HG03521 (cell line): Measurements from ENCODE around the gene PTGDR2.

Experiments
- ATAC-seq: cut with Tn5 transposase; IDR thresholded peaks from one replicate; pipeline ENCODE4 v1.9.1; 2021; ENCODE audit warnings: mild to moderate bottlenecking, moderate library complexity; ENCODE audit not compliant: unreplicated experiment

The PTGDR2 gene

DNA sequence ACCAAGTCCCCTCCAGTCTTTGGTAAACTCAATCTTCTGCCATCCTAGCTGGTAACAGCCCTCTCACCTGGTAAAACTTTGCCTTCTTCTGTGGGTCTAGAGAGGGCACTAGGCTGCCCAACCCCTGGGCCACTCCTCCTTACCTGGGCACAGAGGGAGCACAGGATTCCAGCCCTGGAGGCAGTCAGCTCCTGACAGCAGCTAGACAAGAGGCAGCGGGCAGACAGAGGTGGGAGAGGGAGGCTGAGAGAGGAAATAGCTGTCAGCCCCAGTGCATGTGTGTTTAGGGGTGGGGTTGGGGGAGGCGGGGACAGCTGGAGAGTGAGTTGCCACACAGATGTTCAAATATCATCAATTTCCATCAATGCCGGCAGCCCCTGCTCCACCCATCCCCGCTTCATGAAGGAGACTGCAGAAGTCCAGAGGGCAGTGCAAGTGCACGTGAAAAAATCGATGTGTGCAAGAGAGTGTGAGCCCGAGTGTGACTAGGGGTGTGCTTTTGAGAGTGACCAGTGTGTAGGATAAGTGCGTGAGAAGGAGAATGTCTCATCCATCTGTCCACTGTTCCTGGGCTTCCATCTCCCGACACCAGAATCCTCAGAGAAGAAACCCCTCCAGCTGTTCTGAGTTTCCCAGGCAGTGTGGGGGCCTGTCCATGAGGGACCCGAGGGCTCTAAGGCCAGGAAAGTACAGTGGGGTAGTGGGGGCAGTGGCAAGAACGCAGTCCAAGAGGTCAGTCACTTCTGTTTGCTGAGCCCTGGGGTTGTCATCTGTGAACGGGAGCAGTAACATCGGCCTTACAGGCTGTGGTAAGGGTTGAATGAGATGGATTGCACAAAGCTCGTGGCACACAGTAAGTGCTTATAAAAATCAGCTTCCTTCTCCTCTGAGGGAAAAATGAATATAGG is at the start of gene PTGDR2:
PTGDR2 (minus strand) TSS at position 225 of the 908 bp plus-strand sequence. CDS start 2,228 bp downstream, outside the sequence.
- no peak for ATAC-seq

DNA sequence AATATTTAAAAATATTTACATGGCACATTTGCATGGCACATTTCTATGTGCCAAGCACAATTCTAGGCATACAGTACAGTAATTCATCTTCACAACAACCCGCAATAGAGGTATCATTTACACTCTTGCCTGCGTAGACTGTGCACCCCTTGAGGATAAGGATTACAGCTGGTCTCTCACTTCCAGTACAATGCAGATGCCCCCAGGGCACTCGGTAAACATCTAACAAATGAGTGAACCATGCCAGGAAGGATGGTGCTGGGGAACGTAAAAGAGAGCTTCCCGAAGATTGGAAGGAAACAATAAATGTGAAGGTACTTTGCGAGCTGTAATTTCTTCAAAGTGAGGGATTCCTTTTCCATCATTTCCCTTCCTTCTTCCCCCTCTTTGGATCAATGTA is 49.3 kb upstream of the PTGDR2 start:
- ATAC-seq = no peak

DNA sequence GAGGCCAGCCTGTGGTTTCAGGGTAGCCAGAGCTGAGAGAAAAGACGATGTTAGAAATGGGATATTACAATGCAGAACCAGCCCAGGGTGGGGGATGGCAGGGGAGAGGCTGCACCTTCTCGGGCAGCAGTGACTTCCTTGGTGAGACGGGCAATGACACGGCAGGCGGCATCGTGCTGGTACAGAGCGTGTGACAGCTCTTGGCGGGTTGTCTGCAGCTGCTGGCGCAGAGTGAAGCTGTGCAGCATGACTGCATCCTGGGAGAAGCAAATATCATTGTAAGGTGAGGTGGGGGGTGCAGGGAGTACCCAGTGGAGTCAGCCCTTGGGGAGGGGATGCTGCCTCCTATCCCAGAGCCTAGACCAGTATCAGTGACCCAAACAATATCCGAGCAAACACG is 46.9 kb upstream of the PTGDR2 start:
- ATAC-seq = no peak

- no peak for ATAC-seq
Observed at GRCh38 chr11:60900673-60901404, 45.1 kb upstream of the PTGDR2 start.

- no peak for ATAC-seq
Observed at GRCh38 chr11:60899977-60900376, 44.2 kb upstream of the PTGDR2 start.

- no peak for ATAC-seq
Observed at GRCh38 chr11:60899046-60899936, 43.5 kb upstream of the PTGDR2 start.

DNA sequence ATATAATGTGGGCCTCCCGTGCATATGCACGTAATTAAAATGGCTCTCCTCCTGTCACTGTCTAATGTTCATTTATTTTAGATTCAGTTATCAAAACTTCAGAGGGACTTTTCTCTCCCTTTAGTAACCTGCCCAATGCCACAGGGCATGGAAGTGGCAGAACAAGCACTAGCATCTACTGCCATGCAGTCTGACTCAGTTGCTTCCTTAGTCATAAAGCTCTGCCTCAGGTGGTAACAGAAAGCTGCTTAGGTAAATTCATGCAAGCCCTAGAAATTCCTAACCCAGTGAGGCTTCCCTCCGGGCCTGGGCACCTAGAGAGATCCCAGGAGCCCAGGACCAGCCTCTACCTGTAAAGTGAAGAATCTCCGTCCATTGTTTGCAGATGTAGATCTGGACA is 41.7 kb upstream of the PTGDR2 start:
- no peak for ATAC-seq

DNA sequence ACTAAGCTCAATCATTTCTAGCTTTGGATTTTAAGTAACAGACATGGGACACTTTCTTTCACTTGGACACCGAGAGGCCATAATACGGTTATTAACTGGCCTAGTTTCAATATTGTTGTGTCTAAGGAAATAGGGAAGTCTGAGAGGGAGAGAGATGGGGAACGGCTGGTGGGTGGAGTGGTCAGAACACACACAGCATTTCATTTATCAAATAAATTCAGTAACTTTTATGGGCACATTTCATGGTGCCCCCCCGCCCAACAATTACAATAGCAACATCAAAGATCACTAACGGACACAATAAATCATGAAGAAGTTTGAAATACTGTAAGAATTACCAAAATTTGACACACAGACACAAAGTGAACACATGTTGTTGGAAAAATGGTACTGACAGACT is 39.9 kb upstream of the PTGDR2 start:
- no peak for ATAC-seq

DNA sequence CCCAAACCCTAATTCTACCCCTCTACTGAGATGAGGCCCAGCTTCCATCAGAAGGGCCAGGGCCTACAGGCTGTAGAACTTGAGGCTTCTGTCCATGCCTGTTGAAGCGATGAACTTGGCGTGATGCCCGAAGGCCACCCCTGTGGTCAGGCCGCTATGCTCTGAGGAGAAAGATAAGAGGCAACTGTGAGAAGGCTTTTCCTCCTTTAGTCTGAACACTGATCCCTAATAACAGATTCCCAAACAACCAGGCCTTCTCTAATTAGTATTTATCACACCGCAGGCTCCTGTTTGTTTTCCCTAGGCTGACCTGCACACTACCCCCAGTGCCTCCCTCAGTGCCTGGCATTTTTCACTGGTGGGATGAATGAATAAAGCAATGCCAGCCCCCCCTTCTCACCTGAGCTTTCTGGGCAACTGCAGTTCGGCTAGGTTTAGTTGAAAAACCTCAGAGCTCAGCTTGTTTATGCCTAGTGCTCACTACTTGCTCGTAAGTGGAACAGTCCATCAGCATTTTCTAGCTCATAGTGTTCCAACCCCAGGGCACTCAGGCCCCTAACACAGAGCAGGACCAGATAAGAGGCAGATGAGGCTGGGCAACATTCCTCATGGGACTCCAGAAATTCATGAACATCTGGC is 35.5 kb upstream of the PTGDR2 start:
- ATAC-seq = no peak

GRCh38 chr11:60890696-60891095 is 34.9 kb upstream of the PTGDR2 start:
- no peak for ATAC-seq

DNA sequence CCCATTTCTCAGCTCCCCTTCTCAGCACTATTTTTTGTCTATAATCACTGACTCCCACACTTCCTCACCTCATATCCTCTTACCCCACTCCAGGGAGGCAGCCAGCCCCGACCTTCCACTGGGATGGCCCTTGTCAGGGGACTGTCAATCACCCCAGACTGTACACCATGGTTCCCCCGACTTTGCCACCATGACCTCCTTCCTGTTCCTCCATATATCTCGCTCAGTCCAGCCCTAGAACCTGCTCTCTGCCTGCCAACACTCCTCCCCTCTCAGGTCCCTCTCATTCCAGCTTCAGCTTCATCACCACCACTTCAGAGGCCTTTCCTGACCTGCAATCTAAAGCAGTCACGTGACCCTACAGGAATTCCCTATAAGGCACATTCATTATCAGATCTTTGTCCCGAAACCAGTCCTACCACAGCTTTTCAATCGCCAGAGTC is 34.1 kb upstream of the PTGDR2 start:
- no peak for ATAC-seq

DNA sequence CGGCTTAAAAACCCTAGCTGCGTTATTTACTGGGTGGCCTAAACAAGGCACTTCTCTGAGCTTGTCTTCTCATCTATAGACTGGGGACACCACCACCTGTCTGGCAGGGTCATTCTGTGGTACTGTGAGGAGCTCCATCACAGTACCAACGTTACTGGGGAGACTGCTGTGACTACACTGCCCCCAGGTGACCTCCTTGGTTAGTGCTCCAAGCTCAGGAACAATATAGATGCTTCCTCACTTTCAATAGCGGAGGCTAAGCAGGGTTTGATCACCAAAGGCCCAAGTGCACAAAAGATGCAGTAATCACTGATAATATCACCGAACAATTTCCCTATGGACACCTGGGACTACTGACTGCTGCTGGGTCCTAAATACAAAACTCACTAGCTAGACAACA is 31.8 kb upstream of the PTGDR2 start:
- ATAC-seq = no peak

- ATAC-seq = no peak
Observed at GRCh38 chr11:60880643-60881282, 25.0 kb upstream of the PTGDR2 start.

GRCh38 chr11:60879971-60880588 is 24.3 kb upstream of the PTGDR2 start:
- no peak for ATAC-seq

GRCh38 chr11:60879104-60879503 is 23.4 kb upstream of the PTGDR2 start:
- ATAC-seq = no peak

- ATAC-seq = no peak
Observed at GRCh38 chr11:60878245-60879101, 22.7 kb upstream of the PTGDR2 start.

DNA sequence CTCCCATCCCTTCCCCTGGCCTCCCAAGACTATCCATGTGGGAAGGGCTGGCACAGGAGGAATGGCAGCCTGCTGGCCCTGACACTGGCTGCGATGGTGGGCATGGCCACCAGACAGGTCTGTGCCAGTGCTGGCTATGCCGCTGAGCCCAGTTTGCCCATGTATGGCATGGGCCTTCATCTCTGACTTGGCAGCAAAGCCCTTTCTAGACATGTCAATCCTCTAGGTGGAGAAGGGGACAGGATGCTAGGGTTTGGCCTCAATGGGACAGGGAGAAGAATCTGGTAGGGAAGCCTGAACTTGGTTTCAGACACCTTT is 20.4 kb upstream of the PTGDR2 start:
- no peak for ATAC-seq

GRCh38 chr11:60875366-60876167 is 19.8 kb upstream of the PTGDR2 start:
- ATAC-seq = no peak
